Neural progenitor cell (in vitro differentiated cells): Measurements from ENCODE around the gene TMC4.

Source experiments
- EZH2 ChIP-seq: fragments of 200-600 bp; sonication (generic); IDR thresholded peaks from 2 replicates; pipeline ENCODE4 v1.6.1; 2017; ENCODE audit warnings: antibody characterized with exemption, mild to moderate bottlenecking, moderate library complexity
- TF ChIP-seq, protein P1 (sequence below): fragments of 200-600 bp; sonication (generic); IDR thresholded peaks from 2 replicates; pipeline ENCODE4 v1.5.1; 2017; ENCODE audit warnings: antibody characterized with exemption, mild to moderate bottlenecking

DNA sequence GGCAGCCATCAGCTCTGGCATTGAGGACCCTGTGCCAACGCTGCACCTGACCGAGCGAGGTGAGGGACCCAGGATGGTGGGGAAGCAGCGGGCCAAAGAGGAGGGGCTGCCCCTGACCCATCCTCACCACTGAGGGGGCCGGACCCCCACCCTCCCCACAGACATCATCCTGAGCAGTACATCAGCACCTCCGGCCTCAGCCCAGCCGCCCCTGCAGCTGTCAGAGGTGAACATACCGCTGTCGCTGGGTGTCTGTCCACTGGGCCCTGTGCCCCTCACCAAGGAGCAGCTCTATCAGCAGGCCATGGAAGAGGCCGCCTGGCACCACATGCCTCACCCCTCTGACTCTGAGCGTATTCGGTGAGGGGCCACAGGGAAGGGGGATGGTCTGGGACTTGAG, 20.7 kb downstream of the TMC4 start:
- TF ChIP-seq, protein P1, sequence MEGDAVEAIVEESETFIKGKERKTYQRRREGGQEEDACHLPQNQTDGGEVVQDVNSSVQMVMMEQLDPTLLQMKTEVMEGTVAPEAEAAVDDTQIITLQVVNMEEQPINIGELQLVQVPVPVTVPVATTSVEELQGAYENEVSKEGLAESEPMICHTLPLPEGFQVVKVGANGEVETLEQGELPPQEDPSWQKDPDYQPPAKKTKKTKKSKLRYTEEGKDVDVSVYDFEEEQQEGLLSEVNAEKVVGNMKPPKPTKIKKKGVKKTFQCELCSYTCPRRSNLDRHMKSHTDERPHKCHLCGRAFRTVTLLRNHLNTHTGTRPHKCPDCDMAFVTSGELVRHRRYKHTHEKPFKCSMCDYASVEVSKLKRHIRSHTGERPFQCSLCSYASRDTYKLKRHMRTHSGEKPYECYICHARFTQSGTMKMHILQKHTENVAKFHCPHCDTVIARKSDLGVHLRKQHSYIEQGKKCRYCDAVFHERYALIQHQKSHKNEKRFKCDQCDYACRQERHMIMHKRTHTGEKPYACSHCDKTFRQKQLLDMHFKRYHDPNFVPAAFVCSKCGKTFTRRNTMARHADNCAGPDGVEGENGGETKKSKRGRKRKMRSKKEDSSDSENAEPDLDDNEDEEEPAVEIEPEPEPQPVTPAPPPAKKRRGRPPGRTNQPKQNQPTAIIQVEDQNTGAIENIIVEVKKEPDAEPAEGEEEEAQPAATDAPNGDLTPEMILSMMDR: no peak
- no peak for TF ChIP-seq EZH2
